ENCODE results near the gene CHST1. TPM values are rescaled to one million over a fixed set of nuclear protein-coding genes. Genes with fewer than 3 reads are reported as not detected.

The CHST1 gene
- 0.89 and 1.7 TPM in 2 replicates for total RNA-seq

GRCh38 chr11:45665206-45665932 is at the start of gene CHST1:
CHST1 (minus strand) TSS chr11:45665622; CDS start chr11:45650923, 14,699 bp downstream.

Other genes with a start within 250 kb of the CHST1 start
- 8.6 and 9.3 TPM in 2 replicates for gene SLC35C1, start 139.5 kb upstream of the CHST1 start, total RNA-seq
- 18.0 and 18.7 TPM in 2 replicates for gene CRY2, start 181.9 kb upstream of the CHST1 start, total RNA-seq
- gene MAPK8IP1, start 220.0 kb upstream of the CHST1 start, total RNA-seq: 10.1 and 12.3 TPM in 2 replicates
- 0.89 and 1.9 TPM in 2 replicates for gene FREY1, start 241.6 kb upstream of the CHST1 start, total RNA-seq